GM12878 (cell line): ENCODE results near the gene MAST2. TPM values are rescaled to one million over a fixed set of nuclear protein-coding genes. Genes with fewer than 3 reads are reported as not detected.

Experiments used
- ATAC-seq: fragments of 200-7000 bp; cut with Tn5 transposase; 3 replicates; pipeline ENCODE4 v1.9.1; 2020; ENCODE audit warnings: mild to moderate bottlenecking, moderate library complexity
- BruUV-seq: library from RNA; stranded (reverse); fragments of 400-500 nt; replicated peaks from 2 replicates; lab custom pipeline; 2021; lab: Mats Ljungman, UMichigan
- CTCF ChIA-PET: fragments of 300-600 bp; sonication (Branson Sonifier 250); formaldehyde crosslinking; extraction: SDS; loops from one replicate; lab custom pipeline; 2021; ENCODE audit warnings: inconsistent platforms; lab: Yijun Ruan, JAX
- POLR2A ChIA-PET: fragments of 350-600 bp; formaldehyde crosslinking; extraction: SDS; loops from one replicate; lab custom pipeline; 2021; ENCODE audit warnings: inconsistent platforms; lab: Charles Lee
- RAD21 ChIA-PET: fragments of 300-600 bp; sonication (Branson Sonifier 250); formaldehyde crosslinking; loops from one replicate; lab custom pipeline; 2023; ENCODE audit warnings: antibody characterized with exemption; ENCODE audit not compliant: unreplicated experiment; lab: Charles Lee
- SMC1A ChIA-PET: fragments of 300-600 bp; sonication (Branson Sonifier 250); formaldehyde crosslinking; loops from one replicate; lab custom pipeline; 2023; ENCODE audit not compliant: unreplicated experiment, uncharacterized antibody; lab: Charles Lee
- DNase-seq: peaks from one replicate; pipeline ENCODE4 v3.0.0-alpha.2; 2011; ENCODE audit warnings: low read depth, low spot score
- FAIRE-seq: peaks from 3 replicates; lab custom pipeline; 2011; peaks lifted over from hg19 to GRCh38; lab: Jason Lieb, UNC
- H2AFZ ChIP-seq: 2 replicates; pipeline ENCODE4 v1.6.0; 2011; ENCODE audit warnings: low read depth, low read length, control low read depth; ENCODE audit not compliant: control insufficient read depth
- H3K27ac ChIP-seq: 2 replicates; pipeline ENCODE4 v1.5.1; 2011; ENCODE audit warnings: control low read depth; ENCODE audit not compliant: control insufficient read depth, insufficient read depth
- H3K27me3 ChIP-seq, 2 experiments: replicated peaks in 1 of 2; 2 replicates each; pipeline versions ENCODE4 v1.6.0 to v1.6.1; 2011; ENCODE audit warnings: low read length in 1 of 2; ENCODE audit not compliant: control insufficient read depth in 2 of 2, insufficient read depth in 2 of 2
- H3K36me3 ChIP-seq, 2 experiments: 2 replicates each; pipeline ENCODE4 v1.5.1; 2011; ENCODE audit warnings: low read length in 1 of 2; ENCODE audit not compliant: control insufficient read depth in 2 of 2, insufficient read depth in 2 of 2
- H3K4me1 ChIP-seq: 2 replicates; pipeline ENCODE4 v1.6.1; 2011; ENCODE audit warnings: mild to moderate bottlenecking, low read length, moderate library complexity, mixed read lengths; ENCODE audit not compliant: control insufficient read depth, insufficient read depth
- H3K4me2 ChIP-seq: 2 replicates; pipeline ENCODE4 v1.6.0; 2011; ENCODE audit warnings: control low read depth; ENCODE audit not compliant: control insufficient read depth, insufficient read depth
- H3K4me3 ChIP-seq: fragments of 200-600 bp; sonication (generic); 2 replicates; pipeline ENCODE4 v1.5.1; 2016
- H3K79me2 ChIP-seq: 2 replicates; pipeline ENCODE4 v1.6.0; 2011; ENCODE audit warnings: low read length; ENCODE audit not compliant: control insufficient read depth, insufficient read depth
- H3K9ac ChIP-seq: 2 replicates; pipeline ENCODE4 v1.8.0; 2011; ENCODE audit warnings: low read length, control low read depth, mixed read lengths; ENCODE audit not compliant: control insufficient read depth, insufficient read depth
- H3K9me3 ChIP-seq: replicated peaks from 3 replicates; pipeline ENCODE4 v1.5.1; 2011; ENCODE audit warnings: mild to moderate bottlenecking, low read length; ENCODE audit not compliant: control insufficient read depth, insufficient read depth
- H4K20me1 ChIP-seq: 2 replicates; pipeline ENCODE4 v1.6.0; 2011; ENCODE audit not compliant: control insufficient read depth, insufficient read depth
- CUX1 ChIP-seq: IDR thresholded peaks from 2 replicates; pipeline ENCODE4 v1.6.1; 2012; ENCODE audit warnings: improper control_type of control experiment, low read depth, low read length; ENCODE audit not compliant: insufficient replicate concordance
- FOS ChIP-seq: IDR thresholded peaks from 3 replicates; pipeline ENCODE4 v1.6.1; 2011; ENCODE audit warnings: borderline replicate concordance; ENCODE audit not compliant: insufficient read length; ENCODE audit errors: extremely low read depth
- IKZF2 ChIP-seq, 2 experiments: fragments of 450-650 bp; IDR thresholded peaks; 2 replicates each; pipeline ENCODE4 v1.6.1; 2017; ENCODE audit warnings: mild to moderate bottlenecking in 2 of 2, moderate library complexity in 2 of 2
- NFIC ChIP-seq: IDR thresholded peaks from 2 replicates; pipeline ENCODE4 v1.6.1; 2012; ENCODE audit warnings: low read depth, mild to moderate bottlenecking, inconsistent platforms, low read length, moderate library complexity
- NRF1 ChIP-seq: conservative IDR thresholded peaks from 2 replicates; pipeline ENCODE4 v1.6.1; 2011; ENCODE audit warnings: mild to moderate bottlenecking, low read depth, low read length, improper control_type of control experiment
- PRDM15 ChIP-seq: fragments of 450-650 bp; formaldehyde crosslinking; IDR thresholded peaks from 2 replicates; pipeline ENCODE4 v1.4.0; 2020; ENCODE audit warnings: mild to moderate bottlenecking, moderate library complexity
- WGBS: methylation state at CpG from one replicate; pipeline ENCODE4 v1.1.6; 2016; ENCODE audit warnings: low lambda C conversion rate; ENCODE audit not compliant: insufficient replicate concordance, insufficient coverage; ENCODE audit errors: missing lambda C conversion rate; 5-methylcytosine and 5-hydroxymethylcytosine counted together
- in situ Hi-C: fragments of 300-500 bp; cut with MboI; formaldehyde crosslinking; loops from 9 replicates; pipeline ENCODE4 v1.14.3; 2018; ENCODE audit warnings: mixed read lengths
- intact Hi-C: fragments of 100-400 bp; cut with micrococcal nuclease; formaldehyde crosslinking; loops from one replicate; pipeline ENCODE4 v1.14.2; 2022; ENCODE audit not compliant: unreplicated experiment
- polyA plus RNA-seq, 11 experiments: library from polyadenylated mRNA; depleted of rRNA in 4 of 11; unstranded in 6 of 11; stranded (reverse) in 5 of 11; fragments of >200 nt; fragmentation: Nextera tagmentation in 4 of 11; fragmentation: Illumina TruSeq in 1 of 11; extraction: Ambion mirVana in 4 of 11; extraction: Trizol in 1 of 11; gene quantifications; 1 replicate in 1 of 11; 2 replicates in 10 of 11; pipeline versions ENCODE4 v1.2.1 to v1.2.3, GENCODE V29; 2011 to 2016; ENCODE audit warnings: inconsistent platforms in 2 of 11, missing spikeins in 2 of 11, low read depth in 1 of 11
- total RNA-seq, 4 experiments: library from RNA; depleted of rRNA in 3 of 4; stranded (reverse); fragments of >200 nt in 3 of 4; fragmentation: Illumina TruSeq in 1 of 4; extraction: Trizol in 1 of 4; gene quantifications; 2 replicates each; pipeline versions ENCODE4 v1.2.1 to v1.2.3, GENCODE V29; 2013 to 2021
- TF ChIP-seq, protein P1 (sequence below): IDR thresholded peaks from 2 replicates; pipeline ENCODE4 v1.6.1; 2011; ENCODE audit warnings: borderline replicate concordance, low read depth, mild to moderate bottlenecking, moderate library complexity, mixed read lengths, low read length; ENCODE audit not compliant: insufficient read depth; ENCODE audit errors: extremely low read length
- TF ChIP-seq, protein P2 (sequence below): IDR thresholded peaks from 2 replicates; pipeline ENCODE4 v1.6.1; 2011; ENCODE audit warnings: low read depth, low read length, improper control_type of control experiment, borderline replicate concordance

The MAST2 gene
- total and polyA plus RNA-seq, 10 of the 15 experiments (the other 5 are each of a cell fraction or from before 2014, with no cell fraction given): 1.0 to 28.7 (median 13.8) TPM

GRCh38 chr1:46020010-46020409, 216.6 kb downstream of the MAST2 start (continued):
- no peak for TF ChIP-seq PRDM15

DNA sequence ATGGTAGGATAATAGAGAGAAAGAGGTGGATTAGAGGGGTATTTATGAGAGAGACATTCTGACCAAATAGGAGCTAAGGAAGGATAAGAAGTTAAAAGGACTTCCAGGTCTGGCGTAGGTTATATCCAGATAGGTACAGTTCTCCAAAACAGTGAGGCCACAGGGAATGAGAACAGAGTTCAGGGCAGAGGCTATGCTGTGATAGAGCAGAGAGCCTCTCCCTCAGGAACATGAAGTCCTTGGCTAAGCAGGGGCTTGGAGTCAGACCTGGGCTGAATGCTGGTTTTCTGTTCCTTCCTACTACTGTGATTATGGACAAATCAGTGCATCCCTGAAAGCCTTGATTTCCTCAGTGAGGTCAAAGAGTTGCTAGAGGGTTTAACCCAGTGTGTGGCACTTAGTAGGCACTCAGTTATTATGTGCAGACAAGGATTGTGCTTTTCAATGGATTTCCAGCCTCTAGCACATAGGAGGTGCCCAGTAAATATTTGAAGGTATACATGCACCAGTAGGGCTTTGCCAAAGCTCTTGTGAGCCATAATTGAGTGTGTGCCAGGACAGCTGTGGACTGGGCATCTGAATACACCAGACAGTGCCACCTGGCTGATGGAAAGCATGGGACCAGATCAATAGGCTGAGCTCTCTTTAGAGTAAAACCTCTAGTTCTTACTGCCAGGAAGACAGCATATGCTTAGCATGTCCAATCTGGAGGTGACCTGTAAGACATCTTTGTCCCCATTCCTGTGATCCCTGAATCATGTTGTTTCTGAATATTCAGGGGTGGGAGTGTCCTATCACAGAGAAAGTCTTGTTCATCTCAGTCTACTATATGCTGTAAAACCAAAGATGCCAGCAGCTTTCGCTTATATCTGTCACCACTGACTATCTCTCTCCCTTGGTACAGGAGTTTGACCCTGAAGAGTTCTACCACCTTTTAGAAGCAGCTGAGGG, 217.9 kb downstream of the MAST2 start:
- no TSS peak for BruUV-seq
- Histone ChIP-seq H3K4me1 (no peaks in the 10 kb centered on the region), H3K4me2 (no peak overlapping the region), H2AFZ (no peak overlapping the region), H3K27ac (no peak overlapping the region), H3K36me3 (no peaks in the 10 kb centered on the region; a peak in 2 of 4 replicates), H4K20me1 (no peaks in the 10 kb centered on the region), H3K4me3 (no peak overlapping the region), H3K27me3 (no peaks in the 10 kb centered on the region), H3K9me3 (no peaks in the 10 kb centered on the region), H3K9ac (no peak overlapping the region), H3K79me2 (no peaks in the 10 kb centered on the region)
- FAIRE-seq (no peak), ATAC-seq (no peak), DNase-seq (no peak)
- ChIA-PET POLR2A (no interaction called here), SMC1A (interaction anchor here (0.6 kb wide), 1 partner anchor 27 kb away, joined by 3 read pairs; no protein-coding TSS in a partner anchor), CTCF (interaction anchor here (0.5 to 1.1 kb wide), 2 partner anchors 158 to 202 kb away, joined by 3 to 4 read pairs; no protein-coding TSS in a partner anchor), RAD21 (interaction anchor here (0.6 kb wide), 1 partner anchor 33 kb away, joined by 4 read pairs; no protein-coding TSS in a partner anchor)
- in situ Hi-C loops (no loop called here), intact Hi-C loops (no loop called here)
- WGBS: 97% methylated on average over 2 of the region's 2 CpGs
- no peak for TF ChIP-seq CUX1
- no peak for TF ChIP-seq NFIC
- no peak for TF ChIP-seq FOS
- no peak for TF ChIP-seq IKZF2 (IDR thresholded peaks at IDR 0.05)
- TF ChIP-seq, protein P1, sequence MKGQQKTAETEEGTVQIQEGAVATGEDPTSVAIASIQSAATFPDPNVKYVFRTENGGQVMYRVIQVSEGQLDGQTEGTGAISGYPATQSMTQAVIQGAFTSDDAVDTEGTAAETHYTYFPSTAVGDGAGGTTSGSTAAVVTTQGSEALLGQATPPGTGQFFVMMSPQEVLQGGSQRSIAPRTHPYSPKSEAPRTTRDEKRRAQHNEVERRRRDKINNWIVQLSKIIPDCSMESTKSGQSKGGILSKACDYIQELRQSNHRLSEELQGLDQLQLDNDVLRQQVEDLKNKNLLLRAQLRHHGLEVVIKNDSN: no peak
- TF ChIP-seq, protein P2, sequence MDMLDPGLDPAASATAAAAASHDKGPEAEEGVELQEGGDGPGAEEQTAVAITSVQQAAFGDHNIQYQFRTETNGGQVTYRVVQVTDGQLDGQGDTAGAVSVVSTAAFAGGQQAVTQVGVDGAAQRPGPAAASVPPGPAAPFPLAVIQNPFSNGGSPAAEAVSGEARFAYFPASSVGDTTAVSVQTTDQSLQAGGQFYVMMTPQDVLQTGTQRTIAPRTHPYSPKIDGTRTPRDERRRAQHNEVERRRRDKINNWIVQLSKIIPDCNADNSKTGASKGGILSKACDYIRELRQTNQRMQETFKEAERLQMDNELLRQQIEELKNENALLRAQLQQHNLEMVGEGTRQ: no peak
- TF ChIP-seq NRF1: no peak
